OCI-LY7 (cell line): ENCODE results near the gene MYH10.

Source experiments
- CTCF ChIP-seq: fragments of 200-600 bp; sonication (generic); conservative IDR thresholded peaks from 2 replicates; pipeline ENCODE4 v1.5.1; 2014; ENCODE audit warnings: mild to moderate bottlenecking, antibody characterized with exemption, low read length, moderate library complexity, mixed read lengths
- EZH2phosphoT487 ChIP-seq: fragments of 200-600 bp; sonication (generic); IDR thresholded peaks from 2 replicates; pipeline ENCODE4 v1.6.1; 2018; ENCODE audit warnings: low read depth, borderline replicate concordance, mild to moderate bottlenecking, mixed run types, antibody characterized with exemption, low read length, moderate library complexity, mixed read lengths

GRCh38 chr17:8443756-8444155, 186.8 kb downstream of the MYH10 start:
- no peak for TF ChIP-seq CTCF
- TF ChIP-seq EZH2phosphoT487, result no peak
